ENCODE measurements around the gene OGN. TPM values are rescaled to one million over a fixed set of nuclear protein-coding genes. Genes with fewer than 3 reads are reported as not detected.

Gene OGN
- polyA plus RNA-seq, 3 donors from 2014 or later: 0.13 TPM; not detected in 2

DNA sequence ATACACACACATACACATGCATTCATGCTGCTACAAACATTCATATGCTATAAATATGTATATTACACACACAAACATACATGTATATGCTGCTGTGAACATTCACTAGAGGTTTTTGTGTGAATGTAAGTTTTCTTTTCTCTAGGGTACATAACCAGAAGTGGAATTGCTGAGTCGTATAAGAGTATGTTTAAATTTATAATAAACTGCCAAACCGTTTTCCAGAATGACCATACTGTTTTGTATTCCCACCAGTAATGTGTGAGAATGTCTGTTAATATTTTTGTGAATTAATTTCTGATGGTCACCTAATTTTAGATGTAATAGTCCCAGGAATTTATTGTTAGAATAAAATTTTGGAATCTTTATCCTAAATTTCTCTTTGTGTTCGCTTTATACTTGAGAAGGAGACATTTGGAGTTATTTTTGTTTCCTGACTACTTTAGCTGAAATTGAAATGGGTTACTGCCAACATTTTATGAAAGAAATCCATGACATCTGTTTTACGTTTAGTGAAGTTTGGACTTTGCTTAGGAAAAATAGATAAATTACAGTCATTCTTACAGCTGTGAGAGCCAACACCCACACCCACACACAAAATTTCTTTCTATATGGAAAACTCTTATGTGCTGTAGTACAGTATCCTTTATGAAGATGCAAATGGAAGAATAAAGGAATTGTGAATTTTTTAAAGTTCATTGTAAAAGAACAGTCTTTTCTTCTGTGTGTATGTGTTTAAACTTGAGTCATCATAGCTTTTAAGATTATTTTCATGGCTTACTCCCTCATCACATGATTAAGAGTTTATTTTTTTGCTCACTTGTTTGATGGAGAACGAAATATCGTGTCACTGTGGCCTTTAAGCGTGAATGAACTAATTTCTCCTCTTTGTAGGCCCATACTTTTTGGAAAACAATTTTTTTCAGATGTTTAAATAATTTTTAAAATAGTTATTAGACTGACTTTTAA lies 54.3 kb downstream of the OGN start:
- peaks cover 0 to 10% (median 4%) of the 10 kb centered on the region in 3 donors for H3K36me3 Mint-ChIP-seq
- H3K4me1 Mint-ChIP-seq: peaks cover 27 to 34% of the 10 kb centered on the region in 2 donors
- no peaks in the 10 kb centered on the region for H3K27me3 Mint-ChIP-seq (ENCODE audit: low read depth in 3 of 3)
- no peak overlapping the region for H3K4me3 Mint-ChIP-seq
- no peak for DNase-seq
- peaks cover 0 to 6% (median 3%) of the 10 kb centered on the region in 6 donors for H3K9me3 Mint-ChIP-seq
- H3K27ac Mint-ChIP-seq: peak overlapping the region in 3 of 6 donors; percentile 7 to 64 (median 58)

- Mint-ChIP-seq H3K36me3 (peaks cover 3 to 7% (median 6%) of the 10 kb centered on the region in 3 donors), H3K4me1 (peaks cover 3 to 4% of the 10 kb centered on the region in 2 donors), H3K27ac (no peak overlapping the region), H3K4me3 (no peak overlapping the region), H3K9me3 (peaks cover 0 to 4% (median 0%) of the 10 kb centered on the region in 6 donors), H3K27me3 (ENCODE audit: low read depth in 3 of 3) (peaks cover 0 to 2% (median 0%) of the 10 kb centered on the region in 3 donors)
- no peak for DNase-seq
These were observed 58.8 kb downstream of the OGN start for GRCh38 chr9:92345582-92345981.

DNA sequence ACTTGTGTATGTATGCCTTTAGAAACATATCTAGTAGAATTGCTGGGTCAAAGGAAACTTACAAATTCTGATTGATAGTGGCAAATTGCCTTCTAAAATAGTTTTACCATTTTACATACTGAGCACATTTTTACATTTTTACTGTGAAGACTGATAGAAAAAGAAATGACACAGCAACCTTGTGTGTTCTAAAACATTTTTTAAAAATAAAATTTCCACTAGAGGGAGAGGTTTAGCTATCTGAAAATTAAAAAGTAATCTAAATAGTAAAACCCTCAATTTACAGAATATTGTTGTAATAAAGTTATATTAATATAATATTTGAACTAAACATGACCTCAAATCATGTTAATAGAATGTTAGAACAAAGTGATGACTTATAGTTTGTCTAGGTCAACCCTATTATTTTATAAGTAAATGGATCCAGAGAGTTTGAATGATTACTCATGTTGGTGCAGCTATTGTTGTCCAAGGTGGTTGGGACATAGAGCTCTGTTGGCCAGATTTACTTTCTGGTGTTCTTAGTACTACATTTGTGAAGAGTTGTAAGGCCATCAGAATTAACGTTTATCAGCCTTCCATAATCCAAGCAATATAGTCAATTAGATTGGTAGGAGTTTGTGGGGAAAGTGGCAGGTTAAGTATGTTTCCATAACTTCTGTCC lies 61.4 kb downstream of the OGN start:
- H3K4me3 Mint-ChIP-seq: no peak overlapping the region
- H3K27me3 Mint-ChIP-seq (ENCODE audit: low read depth in 3 of 3): peaks cover 0 to 2% (median 2%) of the 10 kb centered on the region in 3 donors
- DNase-seq: no peak
- no peaks in the 10 kb centered on the region for H3K4me1 Mint-ChIP-seq
- no peak overlapping the region for H3K27ac Mint-ChIP-seq
- H3K36me3 Mint-ChIP-seq: peaks cover 3 to 8% (median 5%) of the 10 kb centered on the region in 3 donors
- peaks cover 0 to 4% (median 0%) of the 10 kb centered on the region in 6 donors for H3K9me3 Mint-ChIP-seq

DNA sequence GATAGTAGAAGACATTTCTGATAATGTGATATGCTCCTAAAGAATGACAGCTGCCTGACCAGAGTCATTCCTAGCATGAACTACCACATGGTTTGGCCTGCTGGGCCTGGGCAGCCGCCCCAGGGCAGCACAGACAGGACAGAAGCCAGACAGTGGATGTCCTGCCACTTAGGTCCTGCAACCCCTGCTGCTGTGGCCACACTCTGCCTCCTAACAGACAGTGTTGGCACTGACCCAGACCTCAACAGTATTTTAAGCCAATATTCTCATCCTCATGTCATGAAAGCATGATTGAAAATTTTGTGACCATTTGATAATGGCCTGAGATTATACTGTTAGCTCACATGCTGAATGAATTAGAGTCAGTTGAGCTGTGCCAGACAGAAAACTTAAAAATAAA lies 62.8 kb downstream of the OGN start:
- no peaks in the 10 kb centered on the region for H3K4me1 Mint-ChIP-seq
- peaks cover 0 to 4% (median 0%) of the 10 kb centered on the region in 6 donors for H3K9me3 Mint-ChIP-seq
- no peak overlapping the region for H3K4me3 Mint-ChIP-seq
- H3K27me3 Mint-ChIP-seq (ENCODE audit: low read depth in 3 of 3): peaks cover 0 to 2% (median 2%) of the 10 kb centered on the region in 3 donors
- no peak for DNase-seq
- peaks cover 3 to 8% (median 5%) of the 10 kb centered on the region in 3 donors for H3K36me3 Mint-ChIP-seq
- H3K27ac Mint-ChIP-seq: no peak overlapping the region

DNA sequence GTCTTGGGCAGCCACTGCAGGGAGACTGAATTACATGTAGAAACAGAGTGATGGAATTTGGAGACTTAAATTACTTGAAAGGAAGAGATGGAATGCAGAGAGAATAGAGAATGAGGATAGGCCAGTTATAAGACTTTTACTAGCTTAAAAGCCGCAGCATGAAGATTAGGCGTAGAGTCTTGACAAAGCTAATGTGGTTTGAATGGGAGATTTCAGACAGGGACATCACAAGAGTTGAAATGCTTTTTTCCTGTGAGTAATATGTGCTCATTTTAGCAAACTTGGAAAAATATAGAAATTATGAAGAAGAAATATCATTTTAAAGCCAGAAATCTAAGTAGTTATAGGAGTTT lies 71.1 kb downstream of the OGN start:
- no peak overlapping the region for H3K27ac Mint-ChIP-seq
- H3K36me3 Mint-ChIP-seq: peaks cover 5 to 7% (median 5%) of the 10 kb centered on the region in 3 donors
- no peak overlapping the region for H3K4me3 Mint-ChIP-seq
- no peaks in the 10 kb centered on the region for H3K9me3 Mint-ChIP-seq
- H3K4me1 Mint-ChIP-seq: no peaks in the 10 kb centered on the region
- H3K27me3 Mint-ChIP-seq (ENCODE audit: low read depth in 3 of 3): peaks cover 0 to 2% (median 0%) of the 10 kb centered on the region in 3 donors
- DNase-seq: no peak

Other genes with a start within 250 kb of the OGN start
- gene IARS1, start 110.9 kb downstream of the OGN start, polyA plus RNA-seq: 10 to 100 TPM; 34.3 to 69.5 (median 52.9) TPM
- 10 to 100 TPM in 2 of 3 donors, 1 to 10 TPM in 1; 7.7 to 26.3 (median 10.5) TPM for gene NOL8, start 79.2 kb downstream of the OGN start, polyA plus RNA-seq
- gene CENPP, start 78.6 kb downstream of the OGN start, polyA plus RNA-seq: 1 to 10 TPM; 4.5 to 9.7 (median 4.7) TPM
- gene OMD, start 19.9 kb upstream of the OGN start, polyA plus RNA-seq: under 1 TPM in 1 of 3 donors, not detected in 2; 0.09 TPM
- gene ASPN, start 77.9 kb upstream of the OGN start, polyA plus RNA-seq: not detected
- under 1 TPM in 1 of 3 donors, not detected in 2; 0.16 TPM for gene ECM2, start 131.4 kb upstream of the OGN start, polyA plus RNA-seq

All from immature natural killer cell (primary cell).